HG03280 (cell line): ENCODE results near the gene CSF3.
A peak's percentile ranks its signal among the peaks of the same experiment; 100 is the strongest.

Experiments
- ATAC-seq: cut with Tn5 transposase; IDR thresholded peaks from one replicate; pipeline ENCODE4 v1.9.1; 2021; ENCODE audit warnings: mild to moderate bottlenecking, moderate library complexity; ENCODE audit not compliant: unreplicated experiment

CSF3 gene

DNA sequence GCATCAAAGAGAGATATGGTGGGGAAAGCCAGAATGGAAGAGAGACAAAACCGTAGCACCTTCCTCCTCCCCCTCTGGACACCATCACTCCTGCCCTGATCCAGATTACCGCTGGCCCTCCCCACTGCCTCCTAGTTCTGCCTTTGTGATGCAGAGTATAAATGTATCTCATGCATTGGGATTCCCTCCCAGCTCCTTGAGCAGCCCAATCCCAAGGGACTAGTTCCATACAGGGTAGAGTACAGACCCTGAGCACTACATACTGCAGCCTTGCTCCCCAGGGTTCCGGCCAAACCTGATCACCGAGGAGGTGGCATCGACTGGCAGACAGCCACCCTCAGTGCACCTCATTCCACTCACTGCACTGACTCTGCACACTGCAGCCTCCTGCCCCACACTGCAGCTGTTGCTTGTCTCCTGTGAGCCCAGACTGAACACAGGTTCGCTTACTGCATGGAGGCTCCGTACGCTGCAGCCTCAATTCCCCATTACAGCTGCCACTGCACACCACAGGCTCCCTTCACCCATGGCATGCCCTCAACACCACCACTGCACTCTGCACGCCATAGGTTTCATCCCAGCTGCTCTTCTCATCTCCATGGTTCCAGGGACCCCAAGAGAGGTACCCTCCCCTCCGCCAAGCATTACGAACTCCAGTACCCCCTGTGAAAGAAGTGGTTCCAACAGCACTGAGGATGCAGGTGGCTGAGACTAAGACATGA, 45.8 kb downstream of the CSF3 start:
- ATAC-seq: no peak

DNA sequence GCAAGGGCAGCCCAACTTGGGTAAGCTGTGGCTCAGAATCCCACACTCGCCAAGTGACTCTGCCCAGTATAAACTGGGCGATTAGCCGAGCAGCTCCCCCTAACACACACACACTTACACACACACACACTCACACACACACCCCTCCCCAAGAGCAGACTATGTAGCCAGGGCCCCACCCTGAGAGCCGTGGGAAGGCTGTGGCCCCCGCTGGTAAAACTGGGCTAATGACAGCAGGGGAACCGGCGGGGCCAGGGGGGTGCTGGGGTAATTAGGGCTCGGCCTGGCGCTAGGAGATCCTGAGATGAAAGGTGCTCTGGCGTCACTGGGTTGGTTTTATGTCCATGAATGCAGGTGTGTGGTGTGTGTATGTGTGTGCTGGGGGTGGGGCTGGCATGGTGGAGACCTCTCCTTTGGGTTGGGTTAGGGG, 46.4 kb downstream of the CSF3 start:
- ATAC-seq: no peak

DNA sequence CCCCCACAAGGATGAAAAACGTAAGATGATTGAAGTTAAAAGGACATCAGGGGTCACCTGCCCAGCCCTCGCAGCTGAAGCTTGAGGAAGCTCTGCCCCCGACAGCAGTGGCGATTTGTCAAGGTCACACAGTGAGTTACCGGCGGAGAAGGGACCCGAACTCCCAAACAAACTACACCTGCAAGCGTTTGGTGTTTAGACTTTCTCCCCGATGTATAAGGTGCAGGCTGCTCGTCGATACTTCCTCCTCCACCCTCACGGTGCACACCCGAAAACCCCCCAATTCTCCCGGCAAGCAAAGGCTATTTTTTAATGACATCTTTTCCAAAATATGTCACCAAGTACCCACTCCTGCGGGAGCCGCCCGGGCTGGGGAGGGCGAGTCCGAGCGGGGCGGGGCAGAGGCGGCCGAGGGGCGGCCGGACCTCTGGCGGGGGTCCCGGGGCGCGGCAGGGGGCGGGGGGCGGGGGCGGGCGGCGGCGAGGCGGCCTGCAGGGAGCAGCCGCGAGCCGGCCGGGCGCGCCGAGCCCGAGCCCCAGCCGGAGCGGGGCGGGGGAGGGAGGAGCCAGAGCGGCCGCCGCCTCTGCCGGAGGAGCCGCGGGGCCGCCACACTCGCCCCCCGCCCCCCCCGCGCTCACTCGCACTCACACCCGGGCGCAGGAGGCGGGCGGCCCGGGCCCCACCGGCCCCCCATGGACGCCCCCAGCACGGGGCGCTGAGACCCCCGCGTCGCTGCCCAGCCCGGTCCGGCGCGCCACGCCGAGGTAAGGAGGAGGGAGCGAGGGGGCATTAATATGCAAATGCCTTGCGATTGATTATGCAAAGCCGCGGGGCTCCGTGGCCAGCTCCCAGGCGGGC, 47.3 kb downstream of the CSF3 start, which contains the start of gene THRA:
Gene THRA (plus strand): TSS at position 637 of the 858 bp plus-strand sequence. CDS start 11,524 bp downstream, outside the sequence.
- ATAC-seq: peak; percentile 73

- ATAC-seq: peak; percentile 23
Measured at GRCh38 chr17:40063187-40063771, 48.0 kb downstream of the CSF3 start.

- ATAC-seq: no peak
Measured at GRCh38 chr17:40063901-40064531, 48.8 kb downstream of the CSF3 start.

GRCh38 chr17:40064971-40065768, 49.9 kb downstream of the CSF3 start:
- no peak for ATAC-seq

DNA sequence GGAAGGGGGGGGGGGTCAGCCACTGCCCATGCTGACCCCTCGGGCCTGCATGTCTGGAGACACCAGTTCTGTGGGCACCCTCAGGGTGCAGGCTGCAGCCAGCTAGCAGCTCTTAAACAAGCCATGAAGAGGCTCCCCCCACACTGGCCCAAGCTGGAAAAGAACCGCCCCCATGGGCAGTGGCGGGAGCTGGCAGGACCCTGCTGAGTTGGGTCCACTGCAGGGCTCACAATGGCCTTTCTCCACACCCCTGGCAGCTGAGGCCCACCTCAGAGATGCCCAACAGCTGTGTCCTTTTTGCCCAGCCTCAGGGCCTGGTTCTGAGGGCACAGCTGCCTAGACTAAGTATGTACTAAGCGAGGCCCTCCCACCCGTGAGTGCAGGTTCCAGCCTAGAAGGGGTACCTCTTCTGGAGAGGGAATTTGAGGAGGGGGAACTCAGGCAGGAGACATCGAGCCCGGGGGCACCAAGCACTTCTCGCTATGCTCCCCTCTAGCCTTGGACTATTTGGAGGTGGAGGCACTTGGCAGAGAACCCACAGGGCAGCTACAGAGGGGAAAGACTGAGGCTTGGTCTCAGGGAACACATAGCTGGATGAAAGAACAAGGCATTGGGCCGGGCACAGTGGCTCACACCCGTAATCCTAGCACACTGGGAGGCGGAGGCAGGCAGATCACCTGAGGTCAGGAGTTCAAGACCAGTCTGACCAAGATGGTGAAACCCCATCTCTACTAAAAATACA, 50.7 kb downstream of the CSF3 start:
- ATAC-seq: no peak
